Testis (tissue), 3 donors: ENCODE results near the gene ZSWIM9. TPM values are rescaled to one million over a fixed set of nuclear protein-coding genes. Genes with fewer than 3 reads are reported as not detected.

Source experiments
- DNase-seq: peaks from one replicate; pipeline ENCODE4 v3.0.0-alpha.2; 2019
- H3K27ac ChIP-seq, 2 donors: fragments of 200-600 bp; sonication (generic); one replicate each; pipeline ENCODE4 v1.5.1; 2019
- H3K27me3 ChIP-seq: fragments of 200-600 bp; sonication (generic); one replicate; pipeline ENCODE4 v1.5.1; 2019
- H3K36me3 ChIP-seq: fragments of 200-600 bp; sonication (generic); one replicate; pipeline ENCODE4 v1.5.1; 2017; ENCODE audit warnings: low read depth; ENCODE audit errors: missing control alignments
- H3K4me1 ChIP-seq: fragments of 200-600 bp; sonication (generic); one replicate; pipeline ENCODE4 v1.5.1; 2019
- H3K4me3 ChIP-seq, 2 donors: fragments of 200-600 bp; sonication (generic); one replicate each; pipeline ENCODE4 v1.5.1; 2017 to 2019
- H3K9me3 ChIP-seq: fragments of 200-600 bp; sonication (generic); one replicate; pipeline ENCODE4 v1.5.1; 2017
- POLR2A ChIP-seq: fragments of 450-650 bp; IDR thresholded peaks from one replicate; pipeline ENCODE4 v1.6.1; 2017; ENCODE audit warnings: antibody characterized with exemption, mild to moderate bottlenecking, moderate library complexity
- WGBS, 2 donors: methylation state at CpG; one replicate each; pipeline ENCODE4 v1.1.5; 2018; 5-methylcytosine and 5-hydroxymethylcytosine counted together
- intact Hi-C: fragments of 100-400 bp; cut with DNase I; formaldehyde crosslinking; loops from one replicate; pipeline ENCODE4 v1.15.1; 2023; ENCODE audit warnings: low total_unique reads
- polyA plus RNA-seq: library from polyadenylated mRNA; stranded (reverse); fragments of 350-450 nt; fragmentation: Illumina TruSeq; extraction: RNeasy Lipid Tissue Mini Kit (QIAGEN cat#74804); gene quantifications from one replicate; pipeline ENCODE4 v1.2.3, GENCODE V29; 2014; ENCODE audit warnings: low read depth, low replicate concordance; ENCODE audit not compliant: insufficient read depth
- total RNA-seq, 2 donors: library from RNA; depleted of rRNA; stranded (reverse); fragments of >200 nt; gene quantifications; one replicate each; pipeline ENCODE4 v1.2.3, GENCODE V29; 2016
- TF ChIP-seq, protein P1 (sequence below), 3 experiments: fragments of 450-650 bp in 2 of 3; fragments of 200-600 bp in 1 of 3; sonication (generic) in 1 of 3; IDR thresholded peaks; one replicate each; pipeline ENCODE4 v1.5.1; 2016 to 2019; ENCODE audit warnings: antibody characterized with exemption in 3 of 3, mild to moderate bottlenecking in 2 of 3, moderate library complexity in 1 of 3

The ZSWIM9 gene
- total and polyA plus RNA-seq, 3 donors from 2014 or later = 5.1 to 7.2 (median 5.8) TPM

DNA sequence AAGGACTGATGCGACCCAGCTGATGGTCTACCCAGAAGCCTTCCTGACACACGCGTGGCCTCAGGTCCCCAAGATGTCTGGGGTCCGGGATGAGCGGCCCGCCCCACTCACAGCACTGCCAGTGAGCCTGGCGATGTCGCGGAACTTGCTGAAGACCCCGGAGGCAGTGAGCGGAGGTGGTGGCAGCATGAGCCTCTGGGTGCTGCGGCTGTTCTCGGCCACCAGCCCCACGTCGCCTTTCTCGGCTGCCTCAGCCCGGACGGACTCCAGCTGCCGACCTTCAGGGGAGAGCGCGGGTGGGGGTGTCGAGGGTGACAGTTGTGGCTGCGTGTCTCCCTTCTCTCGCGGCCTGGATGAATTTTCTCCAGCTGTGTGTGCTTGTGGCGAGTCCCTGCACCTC, 33.1 kb upstream of the ZSWIM9 start:
- Histone ChIP-seq H3K27me3 (no peaks in the 10 kb centered on the region), H3K4me1 (no peaks in the 10 kb centered on the region), H3K36me3 (no peaks in the 10 kb centered on the region), H3K27ac (no peak overlapping the region), H3K9me3 (no peaks in the 10 kb centered on the region), H3K4me3 (no peak overlapping the region)
- DNase-seq = no peak
- TF ChIP-seq, protein P1, sequence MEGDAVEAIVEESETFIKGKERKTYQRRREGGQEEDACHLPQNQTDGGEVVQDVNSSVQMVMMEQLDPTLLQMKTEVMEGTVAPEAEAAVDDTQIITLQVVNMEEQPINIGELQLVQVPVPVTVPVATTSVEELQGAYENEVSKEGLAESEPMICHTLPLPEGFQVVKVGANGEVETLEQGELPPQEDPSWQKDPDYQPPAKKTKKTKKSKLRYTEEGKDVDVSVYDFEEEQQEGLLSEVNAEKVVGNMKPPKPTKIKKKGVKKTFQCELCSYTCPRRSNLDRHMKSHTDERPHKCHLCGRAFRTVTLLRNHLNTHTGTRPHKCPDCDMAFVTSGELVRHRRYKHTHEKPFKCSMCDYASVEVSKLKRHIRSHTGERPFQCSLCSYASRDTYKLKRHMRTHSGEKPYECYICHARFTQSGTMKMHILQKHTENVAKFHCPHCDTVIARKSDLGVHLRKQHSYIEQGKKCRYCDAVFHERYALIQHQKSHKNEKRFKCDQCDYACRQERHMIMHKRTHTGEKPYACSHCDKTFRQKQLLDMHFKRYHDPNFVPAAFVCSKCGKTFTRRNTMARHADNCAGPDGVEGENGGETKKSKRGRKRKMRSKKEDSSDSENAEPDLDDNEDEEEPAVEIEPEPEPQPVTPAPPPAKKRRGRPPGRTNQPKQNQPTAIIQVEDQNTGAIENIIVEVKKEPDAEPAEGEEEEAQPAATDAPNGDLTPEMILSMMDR (IDR thresholded peaks at IDR 0.05) = no peak
- TF ChIP-seq POLR2A = no peak
- 91 to 93% methylated on average over 21 to 25 of the region's 26 CpGs for WGBS, 2 donors
- intact Hi-C loops = no loop called here

DNA sequence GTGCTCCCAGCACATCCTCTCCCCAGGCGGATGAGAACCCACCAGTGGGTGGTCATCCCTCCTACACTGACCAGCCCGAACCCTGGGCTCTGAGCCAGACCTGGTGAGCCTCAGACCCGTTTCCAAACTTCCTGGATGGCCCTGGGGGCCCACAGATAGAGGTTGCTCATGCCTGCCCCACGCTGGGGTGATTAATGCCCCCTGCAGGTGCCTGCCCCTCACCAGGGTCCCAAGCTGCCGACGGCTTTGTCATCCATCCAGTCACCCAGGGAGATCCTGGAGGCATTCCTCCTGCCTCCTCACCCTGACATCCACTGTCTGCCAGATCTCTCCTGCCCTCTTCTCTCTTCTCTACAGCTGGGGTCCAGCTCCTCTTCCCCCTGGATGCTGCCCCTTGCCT, 31.4 kb upstream of the ZSWIM9 start:
- no peaks in the 10 kb centered on the region for H3K4me1 ChIP-seq
- TF ChIP-seq, protein P1 (IDR thresholded peaks at IDR 0.05) = no peak
- no peak for TF ChIP-seq POLR2A
- no peaks in the 10 kb centered on the region for H3K9me3 ChIP-seq
- H3K27ac ChIP-seq = no peak overlapping the region
- DNase-seq = no peak
- 88 to 95% methylated on average over 4 to 6 of the region's 6 CpGs for WGBS, 2 donors
- H3K27me3 ChIP-seq = no peaks in the 10 kb centered on the region
- no peaks in the 10 kb centered on the region for H3K36me3 ChIP-seq
- H3K4me3 ChIP-seq = no peak overlapping the region
- intact Hi-C loops = no loop called here

DNA sequence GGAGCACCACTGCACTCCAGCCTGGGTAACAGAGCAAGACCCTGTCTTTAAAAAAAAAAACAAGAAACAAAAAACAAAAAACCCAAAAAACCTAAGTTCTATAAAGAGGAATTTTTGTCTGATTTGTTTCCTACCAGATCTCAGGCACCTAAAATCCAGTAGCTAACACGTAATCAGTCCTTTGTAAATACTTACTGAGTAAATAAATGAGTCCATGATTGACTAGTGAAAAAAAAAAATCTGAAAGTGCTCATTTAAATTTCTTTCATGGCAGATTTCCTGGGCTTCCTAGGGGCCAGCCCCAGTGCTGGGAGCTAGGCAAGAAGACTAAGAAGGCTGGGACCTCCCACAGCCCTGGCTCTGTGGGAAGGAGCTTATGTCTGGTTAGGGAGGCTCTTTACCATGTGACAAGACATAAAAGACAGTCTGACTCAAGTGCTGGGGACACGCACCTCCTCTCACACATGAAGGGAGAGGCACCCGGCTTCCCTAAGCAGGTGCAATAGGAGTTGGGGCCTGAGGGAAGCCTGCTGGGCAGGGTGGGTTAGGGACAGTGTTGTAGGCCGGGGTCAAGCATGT, 22.8 kb upstream of the ZSWIM9 start:
- H3K4me1 ChIP-seq = no peaks in the 10 kb centered on the region
- H3K4me3 ChIP-seq = no peak overlapping the region
- 86 to 87% methylated on average over 4 of the region's 4 CpGs for WGBS, 2 donors
- no peak for TF ChIP-seq POLR2A
- TF ChIP-seq, protein P1 (IDR thresholded peaks at IDR 0.05) = no peak
- H3K36me3 ChIP-seq = no peaks in the 10 kb centered on the region
- DNase-seq = no peak
- H3K27ac ChIP-seq = no peak overlapping the region
- no peaks in the 10 kb centered on the region for H3K9me3 ChIP-seq
- no peaks in the 10 kb centered on the region for H3K27me3 ChIP-seq
- intact Hi-C loops = no loop called here

DNA sequence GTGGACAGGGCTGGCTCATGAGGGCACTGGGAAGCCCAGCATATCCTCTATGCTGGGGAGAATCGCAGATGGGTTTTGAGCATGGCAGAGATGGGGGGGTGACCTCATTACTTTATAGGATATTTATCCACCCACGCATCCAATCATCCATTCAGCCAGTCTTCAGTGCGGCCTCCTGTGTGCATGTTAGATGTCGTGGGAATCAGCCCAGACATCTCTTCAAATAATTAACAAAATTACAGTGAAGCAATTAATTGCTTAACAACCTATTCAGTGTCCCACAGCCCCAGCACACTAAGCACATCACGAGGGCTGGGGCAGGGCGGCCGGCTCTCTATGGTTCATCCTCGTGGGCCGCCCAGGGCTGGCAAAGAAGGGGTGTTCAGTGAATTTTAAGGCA, 21.9 kb upstream of the ZSWIM9 start:
- Histone ChIP-seq H3K4me1 (no peaks in the 10 kb centered on the region), H3K36me3 (no peaks in the 10 kb centered on the region), H3K27me3 (no peaks in the 10 kb centered on the region), H3K9me3 (no peaks in the 10 kb centered on the region), H3K27ac (no peak overlapping the region), H3K4me3 (no peak overlapping the region)
- WGBS, 2 donors = 97% methylated on average over 9 of the region's 9 CpGs
- DNase-seq = no peak
- TF ChIP-seq POLR2A = no peak
- TF ChIP-seq, protein P1 (IDR thresholded peaks at IDR 0.05) = no peak
- intact Hi-C loops = no loop called here

DNA sequence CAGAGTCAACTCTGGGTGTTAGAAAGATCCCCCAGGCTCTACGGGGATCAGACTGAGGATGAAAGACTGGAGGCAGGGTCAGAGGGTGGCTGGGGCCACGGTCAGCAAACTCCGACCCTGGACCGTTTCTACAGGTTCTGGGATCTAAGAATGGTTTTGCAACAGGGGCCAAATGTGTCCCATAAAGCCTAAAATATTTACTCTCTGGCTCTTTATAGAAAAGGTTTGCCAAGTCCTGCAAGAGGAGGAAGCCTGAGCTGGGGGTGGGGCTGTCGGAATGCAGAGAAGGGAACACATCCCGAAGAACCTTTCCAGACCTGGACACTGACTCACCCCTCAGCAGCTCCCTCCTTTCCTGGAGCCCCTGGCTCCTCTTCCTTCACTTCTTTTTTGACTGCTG, 21.1 kb upstream of the ZSWIM9 start:
- no peak for TF ChIP-seq POLR2A
- TF ChIP-seq, protein P1 (IDR thresholded peaks at IDR 0.05) = no peak
- no peak for DNase-seq
- Histone ChIP-seq H3K4me3 (no peak overlapping the region), H3K4me1 (no peaks in the 10 kb centered on the region), H3K9me3 (no peaks in the 10 kb centered on the region), H3K27me3 (no peaks in the 10 kb centered on the region), H3K36me3 (no peaks in the 10 kb centered on the region), H3K27ac (no peak overlapping the region)
- 69 to 81% methylated on average over 3 to 6 of the region's 6 CpGs for WGBS, 2 donors
- intact Hi-C loops = no loop called here
